ENCODE measurements around the gene TDRD15.
"Not testable (repeated sequence)": the region's sequence is repeated elsewhere in the genome, so short reads cannot be mapped to it uniquely, and the experiment has no call there.

Gene TDRD15

DNA sequence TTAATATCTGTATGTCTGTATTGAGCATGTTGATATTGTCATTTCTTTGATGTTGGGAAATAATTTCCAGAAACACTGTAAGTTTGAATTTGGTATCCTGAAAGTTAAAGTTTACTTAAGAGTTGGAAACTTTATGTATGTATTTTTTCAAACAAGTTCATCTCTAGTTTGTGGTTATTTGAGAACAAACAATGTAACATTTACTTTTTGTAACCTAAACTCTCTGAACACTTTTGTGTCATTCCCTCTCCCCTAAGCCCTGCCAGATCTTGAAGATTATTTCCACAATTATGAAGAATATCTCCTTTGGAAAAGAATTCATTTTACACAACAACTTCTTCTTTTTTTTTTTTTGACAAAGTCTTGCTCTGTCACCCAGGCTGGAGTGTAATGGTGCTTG is 24.9 kb downstream of the TDRD15 start:
- DNase-seq = no peak

DNA sequence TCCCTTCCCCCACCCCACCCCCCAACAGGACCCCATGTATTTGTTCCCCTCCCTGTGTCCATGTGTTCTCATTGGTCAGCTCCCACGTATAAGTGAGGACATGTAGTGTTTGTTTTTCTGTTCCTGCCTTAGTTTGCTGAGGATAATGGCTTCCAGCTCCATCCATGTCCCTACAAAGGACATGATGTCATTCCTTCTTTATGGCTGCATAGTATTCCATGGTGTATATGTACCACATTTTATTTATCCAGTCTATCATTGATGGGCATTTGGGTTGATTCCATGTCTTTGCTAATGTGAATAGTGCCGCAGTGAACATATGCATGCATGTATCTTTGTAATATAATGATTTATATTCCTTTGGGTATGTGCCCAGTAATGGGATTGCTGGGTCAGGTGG is 27.5 kb downstream of the TDRD15 start:
- not testable (repeated sequence) for DNase-seq

DNA sequence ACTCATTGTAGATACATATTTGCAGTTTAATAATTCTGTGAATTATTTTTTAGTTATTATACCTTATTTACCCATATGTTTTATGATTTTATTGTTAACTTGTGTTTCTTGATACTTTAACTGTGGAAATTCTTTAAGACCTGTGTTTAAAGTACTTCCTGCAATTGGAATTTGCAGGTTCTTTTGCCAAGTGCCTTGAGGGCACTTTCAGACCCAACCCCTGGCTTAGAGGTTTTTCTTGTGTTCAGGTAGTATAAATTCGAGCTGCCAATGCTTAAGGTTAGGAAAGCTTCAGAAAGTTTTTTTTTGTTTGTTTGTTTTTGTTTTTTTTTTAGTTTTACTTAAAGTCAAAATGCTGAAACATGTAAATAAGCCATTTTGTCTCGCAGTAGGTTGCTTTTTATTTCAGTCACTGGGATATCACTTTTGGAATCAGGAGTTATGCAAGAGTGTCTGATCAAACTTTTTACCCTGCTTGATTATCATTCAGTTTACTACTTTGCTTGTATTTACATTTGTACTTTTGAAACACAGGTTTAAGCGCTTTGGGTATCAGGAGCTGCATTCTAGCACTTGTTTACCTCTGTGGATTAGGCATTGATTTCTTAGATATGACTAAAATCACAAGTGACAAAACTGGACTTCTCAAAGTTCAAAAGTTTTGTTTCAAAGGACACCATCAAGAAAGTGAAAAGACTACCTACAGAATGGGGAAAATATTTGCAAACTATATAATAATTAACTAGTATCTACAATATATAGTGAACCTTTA is 31.8 kb downstream of the TDRD15 start:
- DNase-seq = no peak

DNA sequence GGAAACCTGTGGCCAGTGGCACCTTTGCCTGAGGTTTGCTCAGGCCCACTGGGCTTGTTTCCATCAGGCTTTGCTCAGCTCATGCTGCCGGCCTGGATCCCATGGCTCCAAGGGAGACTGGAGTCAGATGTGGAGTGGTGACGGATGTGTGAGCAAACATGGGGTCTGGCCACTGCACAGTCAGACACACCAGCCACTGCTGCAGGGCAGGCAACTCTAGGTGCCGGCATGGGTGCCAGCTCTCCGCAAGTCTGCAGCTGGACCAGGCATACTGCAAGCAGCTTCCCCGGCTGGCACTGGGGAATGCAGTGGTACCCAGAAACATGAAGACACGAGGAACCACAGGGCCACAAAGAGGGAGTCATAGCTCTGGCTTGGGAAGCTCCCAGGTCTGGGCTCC is 37.4 kb downstream of the TDRD15 start:
- DNase-seq = no peak

DNA sequence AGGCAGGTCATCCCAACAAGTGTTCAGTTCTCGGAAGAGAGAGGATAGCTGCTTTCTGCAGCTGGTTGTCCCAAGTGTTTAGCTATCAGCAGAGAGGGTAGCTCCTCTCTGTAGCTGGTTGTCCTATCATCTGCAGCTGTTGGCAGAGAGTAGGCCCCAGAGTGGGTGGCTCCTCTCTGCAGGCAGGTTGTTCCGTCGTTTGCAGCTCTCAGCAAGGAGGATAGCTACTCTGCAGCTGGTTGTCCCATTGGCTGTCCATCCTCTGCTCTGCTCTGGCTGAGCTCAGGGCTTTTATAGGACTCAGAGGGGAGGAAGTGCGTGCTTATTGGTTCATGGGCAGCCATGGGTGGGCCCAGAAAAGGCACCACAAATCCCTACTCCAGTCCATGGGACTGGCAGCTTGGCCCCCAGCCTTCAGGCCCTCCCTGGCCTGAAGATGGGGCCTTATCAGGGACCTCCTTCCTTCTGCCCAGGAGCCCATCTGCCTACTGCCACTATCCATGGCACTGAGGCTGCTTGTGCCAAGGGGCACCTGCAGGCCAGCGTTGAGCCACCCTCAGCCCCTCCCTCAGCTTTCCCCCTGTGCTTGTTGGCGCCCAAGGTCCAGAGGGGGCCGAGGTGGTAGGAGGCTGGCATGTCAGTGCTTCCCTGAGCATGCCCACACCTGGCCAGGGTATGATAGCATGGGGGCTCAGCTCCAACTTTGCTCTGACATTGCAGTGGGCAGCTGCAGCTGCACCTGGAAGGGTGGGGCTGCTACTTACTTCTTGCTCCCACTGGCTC is 38.3 kb downstream of the TDRD15 start:
- no peak for DNase-seq

DNA sequence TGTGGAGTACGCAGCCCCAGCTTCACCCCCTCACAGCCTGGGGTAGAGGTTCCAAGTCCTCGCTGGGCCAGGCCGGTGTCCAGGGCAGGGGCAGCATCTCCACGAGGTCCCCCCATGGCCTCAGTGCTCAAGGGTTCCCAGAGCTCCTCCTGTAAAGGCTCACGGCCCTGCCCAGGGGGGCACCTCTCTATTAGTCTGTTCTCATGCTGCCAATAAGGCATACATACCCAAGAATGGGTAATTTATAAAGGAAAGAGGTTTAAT is 38.8 kb downstream of the TDRD15 start:
- no peak for DNase-seq

DNA sequence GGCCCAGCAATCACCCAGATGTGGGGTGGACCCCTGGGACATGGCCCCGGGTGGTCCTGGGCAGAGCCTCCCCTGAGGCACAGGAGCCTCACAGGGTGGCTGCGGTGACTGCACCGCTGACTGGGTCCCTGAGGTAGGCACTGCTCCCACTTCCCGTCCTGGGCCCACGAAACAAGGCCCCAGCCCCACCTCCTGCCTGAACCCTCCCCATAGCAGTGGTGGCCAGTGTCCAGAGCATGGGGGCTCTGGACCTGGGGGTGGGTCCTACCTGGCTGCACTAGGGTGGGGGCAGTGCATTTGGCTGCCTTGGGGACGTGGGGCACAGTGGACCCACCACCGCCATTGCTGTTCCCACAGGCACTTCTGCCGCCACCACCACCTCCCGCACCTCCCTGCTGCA is 39.4 kb downstream of the TDRD15 start:
- DNase-seq = no peak

DNA sequence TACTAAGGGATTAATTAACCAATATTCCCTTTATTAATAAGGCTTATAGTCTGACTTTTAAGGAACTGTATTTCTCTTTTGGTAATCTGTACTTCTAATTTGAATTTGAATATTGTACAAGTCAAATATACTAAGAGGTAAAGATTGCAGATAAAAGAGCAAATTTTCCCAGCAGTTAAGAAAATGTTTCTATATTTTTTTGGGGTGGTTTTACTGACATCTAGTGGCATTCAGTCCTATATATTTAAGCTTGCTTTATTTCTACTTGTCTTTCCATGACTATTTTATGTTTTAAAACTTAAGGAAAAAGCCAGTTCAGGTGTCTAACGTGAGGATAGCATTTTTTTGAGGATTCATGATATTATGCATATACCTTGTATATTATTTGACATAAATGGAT is 41.6 kb downstream of the TDRD15 start:
- DNase-seq = no peak

DNA sequence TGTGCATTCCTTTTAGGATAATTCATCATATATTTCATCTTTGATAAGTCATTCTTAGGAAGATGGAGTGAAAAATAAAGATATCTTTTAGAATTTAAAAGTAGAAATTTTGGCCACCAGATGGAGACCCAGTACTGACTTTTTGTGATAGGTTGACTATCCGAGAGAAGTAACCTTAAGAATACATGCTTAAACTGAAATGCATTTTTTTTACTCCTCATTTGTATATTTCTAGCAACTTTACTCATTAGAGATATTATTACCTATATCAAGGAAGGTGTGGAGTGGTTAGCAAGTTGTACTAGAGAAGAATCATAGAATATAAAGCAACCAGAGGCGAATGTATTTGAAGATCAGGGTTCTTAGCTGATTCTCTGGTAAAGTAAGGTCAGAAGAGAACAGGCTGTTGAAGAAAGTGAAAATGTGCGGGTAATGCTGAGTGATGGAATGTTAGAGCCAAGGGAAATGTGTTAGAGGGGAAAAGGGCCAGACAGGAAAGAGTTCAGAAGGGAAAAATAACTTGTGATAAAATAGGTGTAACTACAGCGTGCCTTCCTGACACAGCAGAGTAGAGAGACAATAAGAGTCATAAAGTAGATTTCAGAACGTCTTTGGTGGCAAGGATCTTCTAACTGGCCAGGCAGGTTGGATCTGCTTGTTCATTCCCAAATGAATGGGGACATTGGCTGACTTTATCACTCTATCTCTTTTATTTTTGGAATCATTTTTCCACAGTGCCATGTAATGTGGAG is 52.3 kb downstream of the TDRD15 start:
- DNase-seq = no peak

DNA sequence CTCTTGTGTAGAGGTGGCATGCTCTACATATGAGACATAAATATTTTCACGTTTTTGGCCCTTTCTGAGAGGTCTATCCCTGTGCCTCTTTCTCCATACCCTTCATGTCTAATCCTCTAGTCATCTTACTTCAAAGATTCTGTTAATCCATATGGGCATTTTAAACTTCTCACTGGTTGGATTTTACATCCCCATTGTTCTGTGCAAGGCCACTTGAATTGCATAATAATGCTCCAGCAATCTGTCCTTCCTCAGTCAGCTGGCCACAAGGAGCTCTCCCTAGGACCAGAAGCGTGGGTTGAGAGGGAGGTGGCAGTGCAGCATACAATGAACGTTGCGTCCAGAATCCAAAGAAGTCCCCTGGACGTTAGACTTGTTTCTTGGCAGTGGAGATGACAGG is 58.2 kb downstream of the TDRD15 start:
- no peak for DNase-seq

DNA sequence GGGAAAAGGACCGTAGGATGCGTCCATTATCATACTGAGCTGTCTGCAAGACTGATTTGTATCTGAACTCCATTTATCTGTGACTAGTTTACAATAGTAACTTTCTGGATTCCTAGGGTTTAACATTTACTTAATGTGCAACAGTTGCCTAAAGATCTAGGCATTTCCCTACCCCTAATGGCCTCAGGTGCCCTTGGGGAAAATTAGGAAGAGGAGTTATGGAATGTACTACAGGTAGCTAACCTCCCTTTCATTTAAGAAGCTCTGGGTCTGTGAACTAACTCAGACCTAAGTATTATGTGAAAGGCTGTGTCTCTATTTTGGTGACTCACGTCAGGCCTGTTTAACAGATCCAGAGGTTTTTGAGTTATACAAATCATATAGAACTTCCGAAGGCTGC is 59.5 kb downstream of the TDRD15 start:
- no peak for DNase-seq

DNA sequence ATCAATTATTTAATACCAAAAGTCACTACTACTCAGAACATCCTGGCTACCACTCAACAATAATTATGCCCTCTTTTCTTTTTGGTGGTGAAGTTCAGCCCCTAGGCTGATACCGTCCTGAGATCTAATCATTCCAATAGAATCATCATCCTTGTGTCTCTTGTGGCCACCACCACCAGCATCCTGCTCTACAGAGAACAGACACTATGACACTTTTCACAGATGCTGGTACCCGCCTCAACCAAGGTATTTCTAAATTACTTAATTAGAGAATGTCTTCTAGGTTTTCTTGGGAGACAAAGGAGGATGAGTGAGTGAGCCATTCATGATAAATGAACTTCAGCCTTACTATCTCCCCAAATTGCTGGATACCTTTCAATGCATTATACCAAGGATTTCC is 60.0 kb downstream of the TDRD15 start:
- DNase-seq = no peak

DNA sequence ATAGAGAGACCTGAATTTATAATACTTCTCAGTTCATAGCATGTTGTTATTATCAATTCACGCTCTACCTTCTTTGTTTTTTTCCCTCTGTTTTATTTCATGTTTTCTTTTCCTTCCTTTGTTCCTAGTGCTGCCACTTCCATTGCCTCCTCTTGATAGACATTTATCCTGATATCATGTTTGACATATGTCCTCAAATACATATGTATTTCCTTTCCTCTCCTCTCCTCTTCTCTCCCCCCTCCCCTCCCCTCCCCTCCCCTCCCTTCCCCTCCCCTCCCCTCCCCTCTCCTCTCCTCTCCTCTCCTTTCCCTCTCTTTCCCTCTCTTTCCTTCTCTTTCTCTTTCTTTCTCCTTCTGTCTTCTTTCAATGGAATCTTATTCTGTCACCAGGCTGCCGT is 67.8 kb downstream of the TDRD15 start:
- DNase-seq = no peak

Measured in NCI-H2029 treated with DMSO at 0.1 percent for 48 hours (cell line).